Dedifferentiated amniotic fluid mesenchymal stem cell (primary cell): ENCODE data around the gene TTC39C.

Experiments
- DNase-seq: peaks from one replicate; pipeline ENCODE4 v3.0.0-alpha.2; 2016; ENCODE audit errors: extremely low spot score

The TTC39C gene

GRCh38 chr18:23992089-23992940, 22.2 kb upstream of the TTC39C start:
- DNase-seq: no peak

- no peak for DNase-seq
These were observed 21.6 kb upstream of the TTC39C start for GRCh38 chr18:23992941-23993280.

- peak; percentile 75 for DNase-seq
These were observed 20.1 kb upstream of the TTC39C start for GRCh38 chr18:23994361-23994902.

- no peak for DNase-seq
These were observed 19.4 kb upstream of the TTC39C start for GRCh38 chr18:23995180-23995579.

GRCh38 chr18:23998018-23998417, 16.5 kb upstream of the TTC39C start:
- DNase-seq: no peak

- DNase-seq: no peak
These were observed 15.7 kb upstream of the TTC39C start for GRCh38 chr18:23998820-23999219.

- DNase-seq: no peak
These were observed 13.7 kb upstream of the TTC39C start for GRCh38 chr18:24000613-24001490.

- no peak for DNase-seq
These were observed 12.1 kb upstream of the TTC39C start for GRCh38 chr18:24002479-24002878.

GRCh38 chr18:24003288-24003687, 11.3 kb upstream of the TTC39C start:
- DNase-seq: no peak

- DNase-seq: no peak
These were observed 10.5 kb upstream of the TTC39C start for GRCh38 chr18:24003903-24004640.

GRCh38 chr18:24006712-24007313, 7.7 kb upstream of the TTC39C start:
- DNase-seq: no peak

- no peak for DNase-seq
These were observed 5.3 kb upstream of the TTC39C start for GRCh38 chr18:24009246-24009645.

GRCh38 chr18:24009651-24010333, 4.8 kb upstream of the TTC39C start:
- no peak for DNase-seq

- DNase-seq: no peak
These were observed 3.9 kb upstream of the TTC39C start for GRCh38 chr18:24010673-24011072.

- no peak for DNase-seq
These were observed 3.2 kb upstream of the TTC39C start for GRCh38 chr18:24011123-24011917.

GRCh38 chr18:24013051-24013450, 1.5 kb upstream of the TTC39C start:
- no peak for DNase-seq

- peak; percentile 85 for DNase-seq
These were observed 558 bp downstream of the TTC39C start for GRCh38 chr18:24014986-24015638.

GRCh38 chr18:24015639-24016631, 1.4 kb downstream of the TTC39C start:
- DNase-seq: no peak
